RKO (cell line): ENCODE results near the gene CNPY4.

Source experiments
- DNase-seq: peaks from one replicate; pipeline ENCODE4 v3.0.0-alpha.2; 2016; ENCODE audit warnings: low spot score

The CNPY4 gene, protein sequence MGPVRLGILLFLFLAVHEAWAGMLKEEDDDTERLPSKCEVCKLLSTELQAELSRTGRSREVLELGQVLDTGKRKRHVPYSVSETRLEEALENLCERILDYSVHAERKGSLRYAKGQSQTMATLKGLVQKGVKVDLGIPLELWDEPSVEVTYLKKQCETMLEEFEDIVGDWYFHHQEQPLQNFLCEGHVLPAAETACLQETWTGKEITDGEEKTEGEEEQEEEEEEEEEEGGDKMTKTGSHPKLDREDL

DNA sequence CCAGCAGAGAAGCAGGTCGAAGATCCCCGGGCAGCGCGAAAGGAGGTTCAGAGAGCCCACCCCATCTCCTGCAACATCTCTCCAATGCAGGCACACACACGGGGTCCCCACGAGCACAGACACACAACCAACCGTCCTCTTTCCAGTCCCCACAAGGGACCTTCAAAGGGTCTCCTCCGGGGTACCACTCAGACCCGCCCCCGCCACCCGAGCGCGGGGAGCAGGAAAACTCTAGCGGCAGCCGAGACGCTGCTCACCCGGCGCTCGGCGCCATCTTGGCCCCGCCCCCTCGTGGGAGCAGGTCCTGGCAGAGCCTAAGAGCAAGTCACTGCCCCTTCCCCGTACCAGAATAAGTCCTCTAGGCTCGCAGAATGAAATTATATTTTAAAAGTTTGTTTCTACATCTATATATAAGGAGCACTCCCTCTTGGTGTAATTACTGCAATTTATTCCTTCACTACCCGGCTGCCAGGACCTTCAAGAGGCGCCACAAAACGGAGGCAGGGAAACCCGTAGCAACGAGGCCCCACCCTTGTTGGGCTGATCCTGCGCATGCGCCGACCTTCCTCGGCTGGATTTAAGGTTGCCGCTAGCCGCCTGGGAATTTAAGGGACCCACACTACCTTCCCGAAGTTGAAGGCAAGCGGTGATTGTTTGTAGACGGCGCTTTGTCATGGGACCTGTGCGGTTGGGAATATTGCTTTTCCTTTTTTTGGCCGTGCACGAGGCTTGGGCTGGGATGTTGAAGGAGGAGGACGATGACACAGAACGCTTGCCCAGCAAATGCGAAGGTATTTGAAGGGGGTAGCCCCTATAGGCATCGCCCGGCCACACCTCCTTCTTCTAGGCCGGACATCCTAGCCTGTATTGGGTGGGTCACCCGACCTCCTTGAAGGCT is at the start of gene CNPY4, which contains the start of gene TAF6:
Gene CNPY4 (plus strand): TSS at position 563 of the 898 bp plus-strand sequence. CDS start 111 bp downstream, at position 674.
Gene TAF6 (minus strand): TSS at position 287 of the 898 bp plus-strand sequence. CDS start 5,149 bp downstream, outside the sequence.
- DNase-seq, result peak; percentile 99

DNA sequence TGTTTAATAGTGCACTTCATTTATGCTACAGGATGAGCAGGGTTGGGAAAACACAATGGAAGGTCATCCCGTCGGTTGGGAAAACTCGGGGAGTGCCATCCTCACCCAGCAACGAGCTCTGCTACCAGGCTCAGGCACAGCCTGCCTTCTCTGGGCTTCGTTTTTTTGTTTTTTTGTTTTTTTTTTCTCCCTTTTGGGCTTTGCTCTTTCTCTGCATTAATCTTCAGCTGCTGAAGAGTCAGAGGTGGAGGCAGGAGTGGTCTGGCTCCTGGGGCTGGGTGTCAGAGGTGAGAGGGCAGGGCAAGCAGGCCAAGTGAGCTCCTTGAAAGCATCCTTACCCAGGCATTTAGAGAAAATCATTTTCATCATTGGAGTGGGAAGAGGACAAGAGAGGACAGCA is 49.4 kb upstream of the CNPY4 start:
- no peak for DNase-seq

DNA sequence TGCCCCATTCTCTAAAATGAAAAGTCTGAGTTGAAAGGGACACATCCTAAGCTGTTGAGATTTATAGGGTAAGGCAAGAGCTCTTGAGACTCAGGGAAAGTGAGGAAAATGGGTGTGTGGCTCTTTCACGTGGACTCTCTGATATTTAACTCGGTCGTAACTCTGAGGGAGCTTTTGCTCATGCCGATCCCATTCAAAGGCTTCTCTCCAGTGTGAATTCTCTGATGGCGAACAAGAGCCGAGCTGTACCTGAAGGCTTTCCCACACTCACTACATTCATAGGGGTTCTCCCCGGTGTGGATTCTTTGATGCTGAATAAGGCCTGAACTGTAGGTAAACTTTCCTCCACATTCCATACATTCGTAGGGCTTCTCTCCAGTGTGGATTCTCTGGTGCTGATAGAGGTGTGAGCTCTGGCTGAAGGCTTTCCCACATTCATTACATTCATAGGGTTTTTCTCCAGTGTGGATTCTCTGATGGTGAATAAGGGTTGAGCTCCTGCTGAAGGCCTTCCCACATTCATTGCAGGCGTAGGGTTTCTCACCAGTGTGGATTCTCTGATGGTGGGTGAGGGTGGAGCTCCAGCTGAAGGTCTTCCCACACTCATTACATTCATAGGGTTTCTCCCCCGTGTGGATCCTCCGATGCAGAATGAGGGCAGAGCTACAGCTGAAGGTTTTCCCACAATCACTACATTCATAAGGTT is 48.3 kb upstream of the CNPY4 start:
- DNase-seq, result no peak

DNA sequence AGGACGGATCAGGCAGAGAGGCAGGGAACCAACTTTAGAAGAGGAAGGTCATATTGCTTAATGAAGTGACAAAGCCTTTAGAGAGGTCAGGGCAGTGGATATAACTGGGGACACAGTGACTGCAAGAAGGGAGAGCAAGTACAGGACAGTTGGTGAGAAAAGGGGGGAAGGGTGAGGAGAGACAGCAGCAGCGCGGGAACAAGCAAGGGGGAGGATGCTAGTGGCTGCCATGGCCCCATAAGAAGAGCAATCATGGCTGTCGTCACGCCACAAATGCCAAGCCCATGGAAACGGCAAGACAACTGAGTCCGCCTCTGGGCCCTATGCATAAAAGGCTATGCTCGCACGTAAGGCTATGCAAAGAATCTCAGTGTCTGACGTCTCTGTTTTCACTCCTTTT is 47.0 kb upstream of the CNPY4 start:
- DNase-seq, result no peak

DNA sequence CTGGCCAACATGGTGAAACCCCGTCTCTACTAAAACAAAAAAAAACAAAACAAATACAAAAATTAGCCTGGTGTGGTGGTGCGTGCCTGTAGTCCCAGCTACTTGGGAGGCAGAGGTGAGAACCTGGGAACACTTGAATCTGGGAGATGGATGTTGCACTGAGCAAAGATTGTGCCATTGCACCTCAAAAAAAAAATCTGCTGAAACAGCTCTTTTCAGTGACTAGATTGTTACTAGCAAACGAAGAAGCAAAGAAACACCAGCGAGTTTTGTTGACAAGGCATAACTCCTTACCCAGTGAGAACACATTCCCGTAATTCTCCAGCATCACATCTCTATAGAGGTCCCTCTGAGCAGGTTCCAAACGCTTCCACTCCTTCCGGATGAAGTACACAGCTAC is 44.6 kb upstream of the CNPY4 start:
- DNase-seq, result no peak

DNA sequence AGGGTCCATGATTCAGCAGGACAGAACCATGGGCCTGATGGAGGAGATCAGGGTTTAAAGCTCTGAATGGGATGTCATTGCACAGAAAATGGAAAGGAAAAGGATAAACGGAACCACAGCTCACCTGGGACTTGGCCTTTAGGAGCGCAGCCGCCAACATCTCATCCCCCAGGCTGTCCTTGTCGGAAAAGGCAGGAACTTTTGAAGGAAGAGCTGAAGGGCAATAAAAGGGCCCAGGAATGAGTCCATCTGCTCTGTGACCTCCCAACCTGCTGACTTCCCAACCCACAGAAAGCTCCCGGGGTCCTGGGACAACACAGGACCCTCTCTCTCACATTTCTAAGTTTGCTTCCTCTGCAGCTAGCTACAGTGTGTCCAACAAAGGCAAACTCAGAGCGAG is 44.0 kb upstream of the CNPY4 start:
- no peak for DNase-seq

DNA sequence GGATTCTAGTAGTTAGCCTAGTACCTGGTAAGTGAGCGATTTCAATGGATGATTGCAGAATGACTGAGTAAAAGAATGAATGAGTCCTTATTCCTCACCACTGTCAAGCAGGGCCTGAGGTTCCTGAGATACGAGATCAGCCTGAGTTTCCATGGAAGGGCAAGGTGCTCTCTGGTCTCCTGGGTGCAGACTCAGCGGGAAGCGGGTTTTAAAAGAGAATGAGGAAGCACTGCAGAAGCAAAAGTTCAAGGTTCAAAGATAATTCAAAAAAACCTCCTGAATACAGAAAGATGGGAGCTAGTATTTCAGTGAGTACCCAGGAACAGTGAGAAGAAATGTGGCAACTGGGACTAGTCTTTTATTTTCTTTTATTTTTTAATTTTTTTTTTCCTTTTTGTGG is 42.2 kb upstream of the CNPY4 start:
- no peak for DNase-seq

DNA sequence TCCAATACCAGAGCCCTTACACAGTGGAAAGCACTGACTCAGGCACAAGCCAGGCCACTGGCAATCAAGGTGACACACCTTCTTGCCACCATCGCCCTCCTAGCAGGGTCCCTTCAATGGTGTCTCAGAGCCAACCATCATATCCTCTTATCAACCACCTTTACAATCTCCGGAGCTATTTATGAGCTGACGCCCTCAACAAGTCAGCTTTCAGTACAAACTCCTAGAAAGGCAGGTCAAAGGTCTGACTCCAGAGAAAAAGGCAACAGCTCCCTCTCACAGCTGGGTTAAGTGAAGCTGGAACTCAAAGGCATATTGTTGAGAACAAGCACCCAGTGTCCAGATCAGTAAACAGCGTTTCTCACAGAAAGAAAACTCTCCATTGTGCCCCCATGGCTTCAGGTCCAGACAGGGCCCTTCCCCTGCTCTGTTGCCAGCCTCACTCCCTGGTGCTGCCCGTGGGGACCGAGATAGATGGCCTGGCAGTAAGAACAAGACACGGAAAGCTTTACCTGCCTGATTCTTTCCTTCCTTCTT is 40.3 kb upstream of the CNPY4 start:
- no peak for DNase-seq

DNA sequence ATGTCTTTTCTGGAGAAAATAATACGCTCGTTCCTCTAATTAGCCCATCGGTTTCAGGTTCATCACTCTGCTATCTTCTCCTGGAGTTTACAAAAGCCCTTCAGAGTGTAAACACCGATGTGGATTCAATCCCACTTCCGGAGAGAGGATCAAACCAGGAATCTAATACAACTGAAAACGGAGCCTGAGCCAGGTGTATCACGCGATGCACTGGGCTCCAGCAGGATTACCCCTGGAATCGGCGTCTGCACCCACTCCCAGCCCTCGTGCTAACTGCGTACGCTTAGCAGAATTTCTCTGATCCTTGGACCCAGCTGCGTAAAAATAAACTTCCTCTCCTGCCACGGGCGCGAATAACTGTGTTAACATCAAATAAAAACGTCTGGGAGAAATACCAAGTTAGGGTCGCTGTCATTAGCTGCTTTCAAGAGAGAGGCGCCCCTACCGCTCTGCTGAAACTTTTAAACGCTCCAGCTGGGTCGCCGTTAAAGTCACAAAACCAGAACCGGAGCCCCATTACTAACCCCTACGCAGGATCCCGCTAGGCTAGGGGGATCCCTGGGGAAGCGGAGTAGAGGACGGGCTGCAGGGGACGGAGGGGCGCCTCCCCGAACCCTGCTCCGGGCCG is 38.4 kb upstream of the CNPY4 start:
- peak; percentile 58 for DNase-seq

DNA sequence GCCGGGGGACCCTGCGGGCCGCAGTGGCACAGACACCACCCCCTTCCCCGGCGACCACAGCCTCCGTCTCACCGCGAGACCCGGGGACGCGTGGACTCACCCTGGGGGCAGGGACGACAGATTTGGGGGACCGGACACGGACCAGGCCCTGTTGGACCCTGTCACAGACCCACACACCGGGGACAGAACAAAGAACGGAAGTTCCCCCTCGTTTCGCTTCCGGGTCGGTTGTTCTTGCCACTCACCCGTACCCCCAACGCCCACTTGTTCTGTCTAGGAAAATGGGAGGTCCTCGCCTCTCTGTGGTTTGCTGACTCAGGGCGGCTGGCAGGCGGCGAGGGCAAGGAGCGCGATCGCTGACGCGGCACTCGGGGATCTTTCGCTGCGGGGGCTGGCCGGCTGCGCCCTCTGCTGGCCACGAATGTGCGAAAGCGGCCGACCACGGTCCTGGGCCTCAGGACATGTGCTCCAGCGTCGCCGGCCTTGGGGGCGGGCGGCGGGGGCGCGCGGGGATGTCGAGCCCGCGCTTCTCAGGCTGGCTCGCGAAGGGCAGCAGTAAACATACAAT is 37.8 kb upstream of the CNPY4 start, which contains the start of gene ZNF3:
Gene ZNF3 (minus strand): TSS at position 189 of the 568 bp plus-strand sequence. CDS start 4,366 bp downstream, outside the sequence.
- peak; percentile 100 for DNase-seq

DNA sequence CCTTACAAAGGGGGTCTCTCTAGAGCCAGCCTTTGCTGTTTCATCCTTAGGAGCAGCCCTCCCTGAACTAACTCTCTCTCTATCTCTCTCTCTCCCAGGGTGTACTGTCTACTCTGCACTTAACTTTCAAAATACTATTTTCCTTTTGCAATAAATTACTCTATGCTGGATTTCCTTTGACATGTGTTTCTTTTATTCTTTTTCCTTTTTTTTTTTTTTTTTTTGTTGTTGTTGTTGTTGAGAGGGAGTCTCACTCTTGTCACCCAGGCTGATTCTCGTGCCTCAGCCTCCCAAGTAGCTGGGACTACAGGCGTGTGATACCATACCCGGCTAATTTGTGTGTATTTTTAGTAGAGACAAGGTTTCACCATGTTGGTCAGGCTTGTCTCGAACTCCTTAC is 36.5 kb upstream of the CNPY4 start:
- DNase-seq, result no peak

DNA sequence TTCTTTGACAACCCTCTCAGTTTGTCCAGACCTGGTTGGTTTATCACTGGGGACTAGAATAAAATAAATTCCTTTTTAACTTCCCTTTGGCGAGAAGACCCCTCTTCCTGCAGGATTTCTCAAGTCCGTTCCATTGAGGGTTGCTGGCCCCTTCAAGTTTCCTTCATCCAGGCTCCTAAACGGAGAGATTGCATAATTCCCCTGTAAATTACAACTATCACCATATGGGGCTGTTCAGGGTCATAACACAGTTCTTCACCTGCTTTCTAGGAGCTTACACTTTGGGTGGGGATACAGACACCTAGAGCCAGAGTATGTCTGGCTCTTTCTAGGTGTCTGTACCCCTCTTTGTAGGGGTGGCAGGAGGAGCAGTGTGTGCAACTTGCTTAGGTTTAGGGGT is 33.9 kb upstream of the CNPY4 start:
- DNase-seq, result no peak

DNA sequence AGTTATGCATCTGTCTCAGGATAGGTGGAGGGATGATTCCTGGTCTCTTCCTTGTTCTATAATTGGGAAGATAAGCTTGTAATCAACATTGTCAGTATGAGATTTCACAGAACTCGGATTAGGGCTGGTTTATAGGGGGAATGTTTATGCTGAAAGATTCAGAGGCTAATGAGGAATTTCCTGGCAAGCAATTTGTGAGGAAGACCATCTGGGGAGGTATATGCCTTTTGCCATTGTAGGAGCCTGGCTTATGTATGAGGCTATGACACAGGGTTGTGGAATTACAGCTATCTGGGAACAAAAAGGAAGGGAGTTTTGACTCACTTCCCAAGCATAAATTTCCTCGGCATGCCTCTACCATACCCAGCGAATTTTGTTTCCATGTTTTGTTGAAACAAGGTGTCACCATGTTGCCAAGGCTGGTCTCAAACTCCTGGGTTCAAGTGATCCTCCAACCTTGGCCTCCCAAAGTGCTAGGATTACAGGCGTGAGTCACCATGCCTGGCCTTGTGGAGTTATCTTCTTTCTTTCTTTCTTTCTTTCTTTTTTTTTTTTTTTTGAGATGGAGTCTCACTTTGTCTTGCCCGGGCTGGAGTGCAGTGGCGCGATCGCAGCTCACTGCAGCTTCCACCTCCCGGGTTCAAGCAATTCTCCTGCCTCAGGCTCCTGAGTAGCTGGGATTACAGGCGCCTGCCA is 32.2 kb upstream of the CNPY4 start:
- peak; percentile 94 for DNase-seq

DNA sequence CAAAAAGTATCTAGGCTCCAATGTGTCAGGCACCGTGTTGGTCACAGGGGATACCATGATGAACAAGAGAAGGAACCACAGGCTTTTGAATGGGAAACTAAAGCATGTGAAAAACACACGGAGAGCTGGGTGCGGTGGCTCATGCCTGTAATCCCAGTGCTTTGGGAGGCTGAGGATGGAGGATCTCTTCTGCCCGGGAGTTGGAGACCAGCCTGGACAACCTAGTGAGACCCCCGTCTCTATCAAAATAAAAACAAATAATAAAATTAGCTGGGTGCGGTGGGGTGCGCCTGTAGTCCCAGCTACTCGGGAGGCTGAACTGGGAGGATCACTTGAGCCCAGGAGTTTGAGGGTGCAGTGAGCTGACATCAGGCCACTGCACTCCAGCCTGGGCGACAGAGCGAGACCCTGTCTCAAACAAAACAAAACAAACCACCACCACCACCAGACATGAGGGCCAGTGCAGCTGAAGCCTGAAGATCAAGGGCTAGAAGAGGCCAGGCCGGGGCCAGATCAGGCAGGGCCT is 31.3 kb upstream of the CNPY4 start:
- no peak for DNase-seq

DNA sequence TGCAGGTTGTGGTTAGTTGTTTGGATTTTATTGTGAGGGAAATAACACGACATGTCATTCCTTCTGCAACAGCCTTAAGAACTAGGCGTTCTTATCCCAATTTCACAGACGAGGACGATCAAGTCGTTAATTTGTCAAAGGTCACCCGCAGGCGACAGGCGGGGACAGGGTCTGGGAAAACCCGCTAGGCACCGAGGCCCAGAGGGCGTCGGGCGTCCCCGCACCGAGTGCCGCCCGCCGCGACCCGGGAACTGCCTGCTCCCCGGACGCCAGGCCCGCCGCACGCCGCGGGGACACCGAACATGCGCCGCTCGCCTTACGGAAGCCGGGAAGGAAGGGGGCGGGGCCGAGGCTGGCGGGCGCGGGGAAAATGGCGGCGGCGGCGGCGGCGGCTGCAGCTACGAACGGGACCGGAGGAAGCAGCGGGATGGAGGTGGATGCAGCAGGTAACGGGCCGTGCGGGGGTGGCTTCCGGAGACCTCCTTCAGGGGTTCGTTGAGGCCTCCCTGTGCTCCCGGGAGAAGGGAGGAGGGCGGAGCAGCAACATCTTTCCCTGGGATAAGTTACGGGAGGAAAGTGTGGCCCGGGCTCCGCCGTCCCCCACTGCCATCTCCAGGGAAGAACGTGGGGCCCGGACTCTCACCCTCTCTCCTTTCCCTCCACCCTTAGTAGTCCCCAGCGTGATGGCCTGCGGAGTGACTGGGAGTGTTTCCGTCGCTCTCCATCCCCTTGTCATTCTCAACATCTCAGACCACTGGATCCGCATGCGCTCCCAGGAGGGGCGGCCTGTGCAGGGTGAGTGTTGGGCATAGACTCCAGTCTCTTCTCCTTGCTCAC is 30.6 kb upstream of the CNPY4 start, which contains the start of gene COPS6:
Gene COPS6 (plus strand): TSS at position 349 of the 837 bp plus-strand sequence. CDS start 22 bp downstream, at position 371.
- peak; percentile 83 for DNase-seq

DNA sequence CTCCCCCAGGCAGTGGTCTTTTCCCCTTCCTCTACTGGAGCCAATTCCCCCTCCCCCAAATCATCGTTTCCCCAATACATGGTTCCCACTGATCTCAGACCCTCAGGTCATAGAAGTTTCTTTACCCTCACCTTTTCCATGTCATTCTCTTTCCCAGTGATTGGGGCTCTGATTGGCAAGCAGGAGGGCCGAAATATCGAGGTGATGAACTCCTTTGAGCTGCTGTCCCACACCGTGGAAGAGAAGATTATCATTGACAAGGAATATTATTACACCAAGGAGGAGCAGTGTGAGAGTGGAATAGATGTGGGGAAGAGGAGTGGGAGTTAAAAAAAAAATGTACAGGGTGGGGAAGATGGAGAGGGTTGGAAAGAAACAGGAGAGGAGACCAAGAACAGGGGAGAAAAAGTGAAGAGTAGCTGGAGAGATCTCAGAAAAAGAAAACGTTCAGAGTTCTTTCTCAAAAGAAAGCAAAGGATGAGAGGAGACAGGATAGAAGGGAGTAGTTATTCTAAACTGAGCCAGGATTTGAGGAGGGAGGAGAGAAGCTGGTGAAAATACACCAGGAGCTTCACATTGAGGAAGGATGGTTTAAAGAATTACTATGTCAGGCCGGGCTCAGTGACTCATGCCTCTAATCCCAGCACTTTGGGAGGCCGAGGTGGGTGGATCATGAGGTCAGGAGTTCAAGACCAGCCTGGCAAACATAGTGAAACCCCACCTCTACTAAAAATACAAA is 29.8 kb upstream of the CNPY4 start:
- peak; percentile 77 for DNase-seq

DNA sequence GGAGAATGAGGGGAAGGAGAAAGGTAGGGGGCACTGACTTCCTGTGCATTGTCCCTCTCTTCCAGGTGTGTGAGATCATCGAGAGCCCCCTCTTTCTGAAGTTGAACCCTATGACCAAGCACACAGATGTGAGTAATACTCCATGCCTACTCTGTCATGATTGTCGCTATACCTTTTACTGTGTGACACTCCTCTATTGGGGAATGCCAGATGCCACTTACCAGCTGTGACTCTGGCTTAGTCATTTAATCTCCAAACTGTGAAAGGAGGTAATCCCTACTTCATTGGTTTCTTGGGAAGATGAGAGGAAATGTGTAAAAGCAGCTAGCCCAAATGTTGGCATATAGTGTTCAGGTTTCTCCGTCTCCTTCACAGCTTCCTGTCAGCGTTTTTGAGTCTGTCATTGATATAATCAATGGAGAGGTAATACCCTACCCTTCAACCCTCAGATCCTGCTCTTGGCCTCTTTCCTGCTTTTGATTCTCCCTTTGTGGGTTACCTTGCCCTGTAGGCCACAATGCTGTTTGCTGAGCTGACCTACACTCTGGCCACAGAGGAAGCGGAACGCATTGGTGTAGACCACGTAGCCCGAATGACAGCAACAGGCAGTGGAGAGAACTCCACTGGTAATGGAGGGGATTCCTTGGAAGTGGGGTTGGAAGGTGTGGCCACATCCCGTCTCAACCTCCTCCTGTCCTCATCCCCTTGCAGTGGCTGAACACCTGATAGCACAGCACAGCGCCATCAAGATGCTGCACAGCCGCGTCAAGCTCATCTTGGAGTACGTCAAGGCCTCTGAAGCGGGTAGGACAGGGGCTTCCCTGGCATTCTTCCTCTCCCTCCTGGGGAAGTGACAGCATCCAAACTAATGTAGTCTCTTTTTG is 28.7 kb upstream of the CNPY4 start:
- DNase-seq, result peak; percentile 90
